SIG-M5 (cell line): ENCODE results near the gene CD74.

ENCODE experiments used
- DNase-seq: peaks from one replicate; lab custom pipeline; 2025; lab: John Stamatoyannopoulos, UW

The CD74 gene

GRCh38 chr5:150397146-150397781 lies 15.4 kb downstream of the CD74 start:
- DNase-seq: no peak

- no peak for DNase-seq
Measured at GRCh38 chr5:150396267-150396666, 16.4 kb downstream of the CD74 start.

- no peak for DNase-seq
Measured at GRCh38 chr5:150395688-150395975, 17.1 kb downstream of the CD74 start.

GRCh38 chr5:150394912-150395687 lies 17.6 kb downstream of the CD74 start:
- no peak for DNase-seq

DNA sequence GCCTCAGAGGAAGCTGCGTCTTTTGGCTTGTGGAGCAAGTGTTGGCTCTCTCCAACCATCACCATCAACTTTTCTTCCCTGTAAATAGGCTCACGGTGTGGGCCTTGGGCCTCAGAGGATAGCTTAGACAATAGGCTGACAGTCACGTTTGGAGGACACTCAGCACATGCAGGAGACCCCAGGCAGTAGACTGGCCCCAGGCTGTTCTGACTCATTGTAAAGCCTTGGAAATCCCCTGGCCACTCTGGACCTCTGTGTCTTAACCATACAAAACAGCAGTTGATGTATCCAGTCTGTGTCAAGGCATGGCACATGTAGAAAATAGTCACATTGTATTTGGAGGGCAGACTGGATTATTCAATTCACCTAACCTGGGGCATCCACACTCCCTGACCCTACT lies 18.6 kb downstream of the CD74 start:
- DNase-seq: no peak

DNA sequence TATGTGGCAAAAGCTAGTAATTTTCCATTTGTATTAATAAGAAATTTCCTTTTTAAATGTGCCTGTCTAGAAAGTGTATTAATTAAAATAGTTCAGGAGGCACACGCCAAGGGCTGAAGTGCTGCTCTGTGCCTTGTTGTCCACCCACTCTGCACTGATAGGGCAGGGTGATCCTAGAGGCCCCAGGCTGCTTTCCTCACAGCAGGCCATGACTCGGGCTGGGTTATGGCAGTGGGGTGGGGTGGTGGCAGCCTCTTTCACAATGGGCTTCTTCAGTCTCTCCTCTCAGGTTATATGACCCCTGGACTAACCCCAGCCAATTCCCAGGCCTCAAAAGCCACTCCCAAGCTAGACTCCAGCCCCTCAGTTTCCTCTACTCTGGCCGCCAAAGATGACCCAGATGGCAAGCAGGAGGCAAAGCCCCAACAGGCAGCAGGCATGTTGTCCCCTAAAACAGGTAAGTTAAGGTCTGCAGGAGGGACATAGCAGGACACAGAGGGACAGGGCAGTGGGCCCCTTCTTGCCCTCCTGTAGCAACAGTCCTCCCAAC lies 19.5 kb downstream of the CD74 start:
- no peak for DNase-seq

DNA sequence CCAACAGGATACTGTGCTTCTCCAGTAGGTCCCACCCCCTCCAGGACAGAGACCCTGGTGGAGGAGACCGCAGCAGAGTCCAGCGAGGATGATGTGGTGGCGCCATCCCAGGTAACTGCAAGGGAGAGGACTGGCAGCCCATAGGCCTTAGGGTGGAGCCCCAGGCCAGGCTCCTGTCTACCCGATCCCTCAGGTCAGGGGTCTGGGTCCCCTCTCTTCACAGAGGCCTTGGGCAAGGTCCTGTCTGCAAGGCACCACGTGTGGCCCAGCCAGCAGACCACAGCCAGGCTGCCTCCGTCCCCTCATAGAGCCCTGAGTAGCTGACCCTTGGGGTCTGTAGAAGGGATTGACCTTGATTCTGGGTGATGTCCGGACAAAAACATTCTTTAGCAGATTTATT lies 20.0 kb downstream of the CD74 start:
- no peak for DNase-seq

DNA sequence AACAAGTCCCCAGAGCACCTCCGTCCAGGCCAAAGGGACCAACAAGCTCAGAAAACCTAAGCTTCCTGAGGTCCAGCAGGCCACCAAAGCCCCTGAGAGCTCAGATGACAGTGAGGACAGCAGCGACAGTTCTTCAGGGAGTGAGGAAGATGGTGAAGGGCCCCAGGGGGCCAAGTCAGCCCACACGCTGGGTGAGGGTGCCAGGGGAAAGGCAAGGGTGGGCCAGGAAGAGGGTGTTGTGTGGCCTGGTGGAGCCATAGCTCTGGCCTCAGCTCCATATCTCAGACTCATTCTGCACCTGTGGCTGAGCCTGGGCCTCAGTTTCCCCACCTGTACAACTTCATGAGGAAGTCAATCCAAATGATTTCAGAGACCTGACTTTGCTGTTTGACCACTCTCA lies 20.7 kb downstream of the CD74 start:
- DNase-seq: no peak

DNA sequence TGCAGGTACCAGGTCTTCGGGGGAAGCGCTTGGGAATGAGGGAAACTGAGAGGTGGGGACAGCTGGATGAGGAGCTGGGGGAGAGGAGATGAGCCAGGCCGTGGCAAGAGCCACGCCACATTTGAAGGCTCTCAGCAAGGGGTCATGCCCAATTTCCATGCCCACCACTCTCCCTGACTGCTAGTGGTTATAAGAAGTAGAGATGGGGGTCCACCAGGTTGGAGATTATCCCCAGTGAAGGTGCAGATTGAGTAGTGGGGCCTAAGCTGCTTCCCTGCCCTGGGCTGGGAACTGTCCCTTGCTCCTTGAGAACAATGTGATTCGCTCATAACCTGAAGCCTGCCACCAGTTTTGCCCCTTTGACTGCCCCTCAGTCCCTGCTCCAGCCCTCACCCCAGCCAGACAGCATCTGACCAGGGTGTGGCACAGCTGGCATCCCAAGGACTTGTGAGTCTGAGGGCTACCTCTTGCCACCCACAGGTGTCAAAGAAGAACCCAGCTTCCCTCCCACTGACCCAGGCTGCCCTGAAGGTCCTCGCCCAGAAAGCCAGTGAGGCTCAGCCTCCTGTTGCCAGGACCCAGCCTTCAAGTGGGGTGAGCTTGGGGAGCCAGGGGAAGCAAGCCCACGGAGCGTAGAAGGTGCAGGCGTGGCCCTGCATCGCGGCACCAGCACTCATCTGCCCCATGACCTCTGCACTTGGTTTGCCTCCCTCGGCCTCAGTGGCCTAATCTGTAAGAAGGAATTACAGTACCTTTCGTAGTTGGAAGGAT lies 21.5 kb downstream of the CD74 start:
- no peak for DNase-seq

DNA sequence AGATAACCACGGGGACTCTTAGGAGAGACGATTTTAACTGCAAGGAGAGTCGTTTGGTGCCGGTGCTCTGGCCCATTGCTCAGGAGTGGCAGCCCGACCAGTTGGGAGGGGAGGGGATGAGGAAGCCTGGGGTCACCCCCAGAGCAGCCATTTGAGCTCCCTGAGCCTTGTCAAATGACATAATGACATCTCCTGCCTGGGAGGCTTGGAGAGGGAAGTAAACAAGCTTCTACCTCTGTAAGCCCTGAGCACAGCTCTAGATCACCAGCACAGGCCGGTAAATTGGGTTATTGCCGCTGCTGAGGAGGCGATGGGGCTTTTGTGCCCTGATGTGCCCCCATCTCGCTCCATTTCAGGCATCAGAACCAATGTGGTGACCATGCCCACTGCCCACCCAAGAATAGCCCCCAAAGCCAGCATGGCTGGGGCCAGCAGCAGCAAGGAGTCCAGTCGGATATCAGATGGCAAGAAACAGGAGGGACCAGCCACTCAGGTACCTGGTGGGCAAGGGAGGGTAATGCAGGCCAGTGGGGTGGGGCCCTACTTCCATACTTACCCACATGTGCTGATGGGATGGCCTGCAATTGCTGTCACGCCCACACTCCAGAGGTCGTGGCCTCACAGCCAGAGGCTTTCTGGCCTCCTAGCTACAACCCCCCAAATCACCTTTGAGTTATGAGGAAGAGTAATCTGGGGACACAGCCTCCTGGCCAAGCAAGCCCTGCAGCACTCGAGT lies 23.0 kb downstream of the CD74 start:
- DNase-seq: no peak

DNA sequence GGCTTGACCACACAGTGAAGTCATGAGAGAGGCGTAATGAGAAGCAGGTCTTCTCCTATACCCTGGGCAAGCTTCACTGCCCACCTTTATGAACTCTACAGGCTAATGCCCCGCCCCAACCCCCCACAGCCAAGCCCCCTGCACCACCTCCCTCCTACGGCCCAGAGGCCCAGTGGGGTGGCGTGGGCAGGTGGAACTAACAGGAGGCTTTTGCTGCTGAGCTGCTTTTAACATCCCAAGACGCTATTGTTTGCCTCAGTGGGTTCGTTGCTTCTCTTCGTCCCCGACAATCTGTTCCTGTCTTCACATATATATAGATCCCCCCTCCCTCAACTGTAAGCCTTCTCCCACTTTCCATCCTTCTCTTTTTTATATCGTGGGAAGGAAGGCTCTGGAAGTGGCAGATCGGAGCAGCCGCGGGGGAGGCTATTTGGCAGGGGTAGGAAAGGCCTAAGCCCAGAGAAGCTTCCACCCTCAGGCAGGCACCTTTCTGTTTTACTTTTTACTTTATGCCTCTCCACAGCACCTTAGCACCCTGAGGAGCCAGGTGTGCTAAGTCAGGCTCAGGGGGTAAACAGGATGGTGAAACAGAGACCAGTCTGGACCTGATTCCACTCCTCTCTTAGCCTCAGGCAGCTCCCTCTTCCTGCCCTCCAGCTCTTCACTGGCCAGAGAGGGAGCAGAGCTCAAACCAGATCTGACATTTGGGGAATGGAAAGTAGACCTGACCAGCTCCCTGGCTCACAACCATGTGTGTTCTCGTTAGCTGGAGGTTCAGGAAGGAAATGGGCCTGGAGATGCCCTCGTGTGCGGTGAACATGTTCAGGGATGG lies 26.5 kb downstream of the CD74 start:
- DNase-seq: no peak

- no peak for DNase-seq
Measured at GRCh38 chr5:150384701-150385100, 28.0 kb downstream of the CD74 start.

- DNase-seq: no peak
Measured at GRCh38 chr5:150377964-150378694, 34.6 kb downstream of the CD74 start.

DNA sequence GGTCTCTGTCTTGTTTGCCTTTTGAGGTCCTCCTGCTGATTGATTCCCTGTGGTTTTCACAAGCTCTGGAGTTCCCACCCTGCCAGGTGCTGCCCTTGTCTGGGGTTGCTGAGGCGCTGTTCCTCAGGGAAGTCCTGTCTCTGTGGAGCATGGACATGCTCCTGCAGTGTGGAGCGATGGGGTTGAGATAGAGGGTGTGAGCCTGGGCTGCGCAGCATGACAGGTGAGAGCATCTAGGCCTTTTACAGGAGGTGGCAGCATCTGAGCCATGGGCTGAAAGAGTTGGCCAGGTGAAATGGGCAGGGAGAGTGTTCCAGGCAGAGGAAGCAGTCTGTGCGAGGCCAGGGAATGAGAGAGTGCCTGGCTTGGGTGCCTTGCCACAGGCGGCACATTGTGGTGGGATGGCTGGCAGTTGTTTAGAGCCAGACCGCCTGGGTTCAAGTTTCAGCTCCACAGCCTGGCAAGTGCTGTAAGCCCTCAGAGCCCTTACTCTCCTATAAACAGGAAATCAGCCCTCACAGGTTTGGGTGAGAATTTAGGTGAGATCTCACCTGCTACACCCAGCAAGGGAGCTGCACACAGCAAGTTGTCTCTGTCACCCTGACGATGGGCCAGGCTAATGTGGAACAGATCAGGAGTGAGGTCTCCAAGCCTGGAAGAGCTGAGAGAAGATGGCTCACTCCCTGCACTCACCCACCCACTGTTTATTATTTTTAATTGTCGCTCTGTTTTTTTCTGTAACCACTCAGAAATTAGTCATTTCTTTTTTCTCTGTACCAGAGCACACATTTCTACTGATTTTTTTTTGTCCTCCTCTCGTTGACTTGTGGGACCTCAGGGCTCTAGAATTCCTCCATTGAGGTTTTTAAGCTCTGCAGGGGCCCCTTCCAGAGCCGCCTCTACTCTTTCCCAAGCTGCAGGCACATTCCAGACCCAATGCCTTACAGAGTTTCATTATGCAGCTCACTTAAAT lies 35.6 kb downstream of the CD74 start:
- DNase-seq: no peak

DNA sequence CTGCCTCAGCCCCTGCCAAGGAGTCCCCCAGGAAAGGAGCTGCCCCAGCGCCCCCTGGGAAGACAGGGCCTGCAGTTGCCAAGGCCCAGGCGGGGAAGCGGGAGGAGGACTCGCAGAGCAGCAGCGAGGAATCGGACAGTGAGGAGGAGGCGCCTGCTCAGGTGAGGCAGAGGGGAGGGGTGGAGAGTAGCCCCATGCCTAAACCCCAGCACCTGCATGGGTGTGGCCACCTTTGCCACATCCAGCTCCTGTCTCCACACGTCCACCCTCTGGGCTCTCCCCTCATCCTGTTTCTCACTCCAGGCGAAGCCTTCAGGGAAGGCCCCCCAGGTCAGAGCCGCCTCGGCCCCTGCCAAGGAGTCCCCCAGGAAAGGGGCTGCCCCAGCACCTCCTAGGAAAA lies 38.1 kb downstream of the CD74 start:
- no peak for DNase-seq

- DNase-seq: no peak
Measured at GRCh38 chr5:150372639-150373038, 40.1 kb downstream of the CD74 start.

- no peak for DNase-seq
Measured at GRCh38 chr5:150368526-150368925, 44.2 kb downstream of the CD74 start.

- no peak for DNase-seq
Measured at GRCh38 chr5:150364004-150364403, 48.7 kb downstream of the CD74 start.

GRCh38 chr5:150363185-150363584 lies 49.5 kb downstream of the CD74 start:
- no peak for DNase-seq
